GM21526 (cell line): ENCODE data around the gene NEK2.
"Not testable (repeated sequence)": the region's sequence is repeated elsewhere in the genome, so short reads cannot be mapped to it uniquely, and the experiment has no call there.

Experiments used
- ATAC-seq: cut with Tn5 transposase; IDR thresholded peaks from one replicate; pipeline ENCODE4 v1.9.1; 2021; ENCODE audit warnings: moderate library complexity; ENCODE audit not compliant: unreplicated experiment, low FRiP score

NEK2 gene

GRCh38 chr1:211634931-211635330 is 40.5 kb downstream of the NEK2 start:
- no peak for ATAC-seq

GRCh38 chr1:211634461-211634860 is 41.0 kb downstream of the NEK2 start:
- no peak for ATAC-seq

GRCh38 chr1:211633524-211633846 is 41.9 kb downstream of the NEK2 start:
- no peak for ATAC-seq

GRCh38 chr1:211632808-211633523 is 42.5 kb downstream of the NEK2 start:
- no peak for ATAC-seq

GRCh38 chr1:211632117-211632807 is 43.2 kb downstream of the NEK2 start:
- no peak for ATAC-seq

- no peak for ATAC-seq
Observed at GRCh38 chr1:211631168-211631567, 44.3 kb downstream of the NEK2 start.

- ATAC-seq, result no peak
Observed at GRCh38 chr1:211630236-211631081, 45.0 kb downstream of the NEK2 start.

GRCh38 chr1:211628417-211628816 is 47.0 kb downstream of the NEK2 start:
- ATAC-seq, result no peak

- ATAC-seq, result no peak
Observed at GRCh38 chr1:211627259-211627658, 48.2 kb downstream of the NEK2 start.

GRCh38 chr1:211625866-211626265 is 49.6 kb downstream of the NEK2 start:
- not testable (repeated sequence) for ATAC-seq

- ATAC-seq, result no peak
Observed at GRCh38 chr1:211625040-211625439, 50.4 kb downstream of the NEK2 start.

GRCh38 chr1:211623515-211623914 is 51.9 kb downstream of the NEK2 start:
- no peak for ATAC-seq

GRCh38 chr1:211621447-211622198 is 53.8 kb downstream of the NEK2 start:
- ATAC-seq, result no peak

- no peak for ATAC-seq
Observed at GRCh38 chr1:211620097-211620496, 55.3 kb downstream of the NEK2 start.

GRCh38 chr1:211619033-211619996 is 56.1 kb downstream of the NEK2 start:
- no peak for ATAC-seq

GRCh38 chr1:211616965-211617297 is 58.5 kb downstream of the NEK2 start:
- no peak for ATAC-seq

- no peak for ATAC-seq
Observed at GRCh38 chr1:211616231-211616964, 59.0 kb downstream of the NEK2 start.

GRCh38 chr1:211614615-211615014 is 60.8 kb downstream of the NEK2 start:
- no peak for ATAC-seq

GRCh38 chr1:211613951-211614350 is 61.5 kb downstream of the NEK2 start:
- no peak for ATAC-seq
